Muscle of leg (tissue), 11 donors: ENCODE measurements around the gene PHIP. TPM values are rescaled to one million over a fixed set of nuclear protein-coding genes. Genes with fewer than 3 reads are reported as not detected.

Experiments
- DNase-seq: peaks from one replicate; pipeline ENCODE4 v3.0.0; 2013
- H3K27ac ChIP-seq: one replicate; pipeline ENCODE4 v1.5.1; 2013; ENCODE audit warnings: mild to moderate bottlenecking, low read length, control low read depth
- H3K27me3 ChIP-seq: one replicate; pipeline ENCODE4 v1.6.1; 2013; ENCODE audit warnings: low read length; ENCODE audit not compliant: control insufficient read depth, insufficient read depth
- H3K36me3 ChIP-seq: one replicate; pipeline ENCODE4 v1.6.1; 2013; ENCODE audit warnings: low read length; ENCODE audit not compliant: control insufficient read depth, insufficient read depth
- H3K4me1 ChIP-seq: one replicate; pipeline ENCODE4 v1.6.1; 2013; ENCODE audit warnings: low read length; ENCODE audit not compliant: control insufficient read depth, insufficient read depth
- H3K4me3 ChIP-seq: one replicate; pipeline ENCODE4 v1.5.1; 2013; ENCODE audit warnings: low read length, control low read depth
- H3K9me3 ChIP-seq: replicated peaks from 2 replicates; pipeline ENCODE4 v1.6.1; 2013; ENCODE audit warnings: low read depth, low read length; ENCODE audit not compliant: control insufficient read depth
- WGBS: methylation state at CpG from one replicate; pipeline ENCODE4 v1.1.5; 2013; ENCODE audit warnings: missing lambda C conversion rate; ENCODE audit not compliant: insufficient coverage; 5-methylcytosine and 5-hydroxymethylcytosine counted together
- polyA plus RNA-seq, 8 donors: library from polyadenylated mRNA; unstranded; fragments of 120-200 nt; gene quantifications; one replicate each; pipeline versions ENCODE4 v1.2.1 to v1.2.3, GENCODE V29; 2013; ENCODE audit warnings: inconsistent platforms in 1 of 8, low replicate concordance in 1 of 8; ENCODE audit not compliant: insufficient read length in 8 of 8, insufficient read depth in 1 of 8
- total RNA-seq: library from RNA; stranded (reverse); fragments of 120-200 nt; gene quantifications from one replicate; pipeline ENCODE4 v1.2.4, GENCODE V29; 2013

Gene PHIP
- total and polyA plus RNA-seq, 9 donors: 15.3 to 31.1 (median 24.9) TPM

- H3K4me1 ChIP-seq: no peaks in the 10 kb centered on the region
- WGBS: no CpG with 5 or more reads among the region's 1 CpG
- H3K4me3 ChIP-seq: no peak overlapping the region
- no peaks in the 10 kb centered on the region for H3K9me3 ChIP-seq
- no peaks in the 10 kb centered on the region for H3K27me3 ChIP-seq
- DNase-seq: no peak
- no peak overlapping the region for H3K27ac ChIP-seq
- H3K36me3 ChIP-seq: peaks cover 7% of the 10 kb centered on the region
These were observed 49.3 kb downstream of the PHIP start for GRCh38 chr6:79028641-79029314.

GRCh38 chr6:79011940-79012339, 66.1 kb downstream of the PHIP start:
- Histone ChIP-seq H3K36me3 (no peaks in the 10 kb centered on the region), H3K4me1 (no peaks in the 10 kb centered on the region), H3K27me3 (no peaks in the 10 kb centered on the region), H3K27ac (no peak overlapping the region), H3K9me3 (no peaks in the 10 kb centered on the region), H3K4me3 (no peak overlapping the region)
- no peak for DNase-seq

DNA sequence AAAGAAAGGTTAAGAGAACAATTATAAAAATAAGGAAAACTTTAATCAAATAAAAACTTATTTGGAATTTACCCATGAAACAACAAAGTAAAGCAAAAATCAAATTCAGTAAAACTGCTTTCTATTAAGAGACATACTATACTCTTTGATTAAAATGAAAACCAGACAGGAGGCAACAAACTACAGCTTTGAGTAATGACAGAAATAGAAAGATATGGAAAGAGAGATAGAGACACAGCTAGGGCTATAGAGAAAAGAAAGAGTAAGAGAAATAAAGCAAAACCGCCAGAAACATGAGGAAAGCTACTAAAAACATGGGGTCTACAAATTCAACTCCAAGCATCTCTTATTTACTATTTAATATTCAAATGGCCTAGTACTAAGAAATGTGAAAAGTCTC, 67.6 kb downstream of the PHIP start:
- Histone ChIP-seq H3K27ac (no peak overlapping the region), H3K9me3 (no peaks in the 10 kb centered on the region), H3K27me3 (no peaks in the 10 kb centered on the region), H3K36me3 (no peaks in the 10 kb centered on the region), H3K4me3 (no peak overlapping the region), H3K4me1 (no peaks in the 10 kb centered on the region)
- no peak for DNase-seq
- no CpG with 5 or more reads among the region's 1 CpG for WGBS

DNA sequence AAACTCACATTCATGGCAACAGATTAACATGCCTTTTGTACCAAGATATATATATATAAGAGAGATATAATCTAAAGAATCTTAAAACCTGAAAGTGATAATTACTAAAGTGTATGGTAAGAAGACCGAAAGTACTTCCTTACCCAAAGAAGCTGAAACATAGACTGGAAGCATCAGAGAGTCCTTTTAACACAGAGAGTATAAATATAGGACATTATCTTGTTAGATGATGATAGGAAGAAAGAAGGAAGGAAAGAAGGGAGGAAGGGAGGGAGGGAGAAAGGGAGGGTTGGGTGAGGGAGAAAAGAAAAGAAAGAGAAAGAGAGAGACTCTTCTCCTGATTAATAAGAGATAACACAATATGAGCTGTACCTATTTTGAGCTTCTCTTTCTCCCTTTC, 68.2 kb downstream of the PHIP start:
- WGBS: no CpG with 5 or more reads among the region's 1 CpG
- Histone ChIP-seq H3K4me1 (no peaks in the 10 kb centered on the region), H3K36me3 (no peaks in the 10 kb centered on the region), H3K9me3 (no peaks in the 10 kb centered on the region), H3K27me3 (no peaks in the 10 kb centered on the region), H3K27ac (no peak overlapping the region), H3K4me3 (no peak overlapping the region)
- DNase-seq: no peak

DNA sequence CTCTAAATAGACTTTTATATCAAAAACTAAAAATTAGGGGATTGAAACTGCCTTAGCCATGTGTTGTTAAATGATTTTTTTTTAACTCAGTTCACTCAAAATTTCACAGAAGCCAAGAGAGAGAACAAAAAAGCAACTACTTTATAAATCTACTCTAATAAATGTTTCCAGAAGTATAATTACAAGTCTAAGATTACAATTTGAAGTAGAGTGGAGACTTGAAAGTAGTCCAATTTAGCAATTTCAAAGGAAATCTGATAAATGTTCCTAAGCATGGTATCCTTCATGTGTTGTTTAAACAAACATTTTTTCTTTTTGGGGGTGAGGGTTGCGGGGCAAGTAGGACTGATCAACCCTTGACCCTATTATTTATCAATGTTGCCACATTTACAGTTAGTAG, 72.6 kb downstream of the PHIP start:
- Histone ChIP-seq H3K27me3 (no peaks in the 10 kb centered on the region), H3K9me3 (no peaks in the 10 kb centered on the region), H3K4me3 (no peak overlapping the region), H3K27ac (no peak overlapping the region), H3K4me1 (no peaks in the 10 kb centered on the region), H3K36me3 (peaks cover 14% of the 10 kb centered on the region)
- no peak for DNase-seq
- WGBS: no CpG with 5 or more reads among the region's 1 CpG

DNA sequence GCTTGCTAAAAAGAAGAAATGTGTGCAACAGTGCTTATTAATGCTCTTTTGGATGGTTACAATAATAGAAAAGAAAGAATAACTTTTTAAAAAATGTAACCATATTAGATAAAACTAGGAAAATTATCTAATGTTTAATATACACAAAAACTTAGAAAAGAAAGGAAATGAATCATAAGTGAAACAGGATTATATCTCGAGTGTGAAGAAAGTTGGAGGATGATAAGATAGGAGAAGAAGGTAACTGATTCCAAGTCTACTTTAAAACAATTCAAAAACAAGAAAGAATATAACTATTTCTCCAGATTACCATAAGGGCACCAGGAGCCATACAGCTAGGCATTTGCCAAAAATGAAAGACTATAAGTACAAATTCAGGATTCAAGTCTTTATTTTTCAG, 73.0 kb downstream of the PHIP start:
- H3K4me1 ChIP-seq: no peaks in the 10 kb centered on the region
- no peak for DNase-seq
- no peaks in the 10 kb centered on the region for H3K9me3 ChIP-seq
- H3K36me3 ChIP-seq: peaks cover 14% of the 10 kb centered on the region
- no peaks in the 10 kb centered on the region for H3K27me3 ChIP-seq
- WGBS: no CpG with 5 or more reads among the region's 1 CpG
- no peak overlapping the region for H3K4me3 ChIP-seq
- no peak overlapping the region for H3K27ac ChIP-seq

DNA sequence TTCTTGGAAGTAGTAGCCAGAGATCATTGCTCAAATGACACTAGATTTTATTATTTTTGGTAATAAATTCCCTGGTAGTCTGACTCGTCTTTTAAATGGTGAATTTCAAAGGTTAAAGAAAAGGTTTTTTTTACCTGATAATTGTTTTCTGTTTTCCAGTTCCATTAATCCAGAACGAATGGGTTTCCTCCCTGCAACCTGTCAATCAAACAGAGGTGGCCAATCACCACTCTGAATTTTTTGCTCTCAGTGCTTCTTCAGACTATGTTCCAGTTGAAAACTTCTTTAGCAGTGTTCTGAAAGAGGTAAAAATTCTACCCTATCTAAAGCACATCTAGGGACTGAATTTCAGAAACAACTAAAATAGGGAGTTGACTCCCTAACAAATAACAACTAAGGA, 73.8 kb downstream of the PHIP start:
- no peak for DNase-seq
- Histone ChIP-seq H3K27ac (no peak overlapping the region), H3K36me3 (peaks cover 14% of the 10 kb centered on the region), H3K9me3 (no peaks in the 10 kb centered on the region), H3K4me3 (no peak overlapping the region), H3K4me1 (no peaks in the 10 kb centered on the region), H3K27me3 (no peaks in the 10 kb centered on the region)
- WGBS: no CpG with 5 or more reads among the region's 2 CpGs

GRCh38 chr6:79001415-79001814, 76.6 kb downstream of the PHIP start:
- H3K4me1 ChIP-seq: no peaks in the 10 kb centered on the region
- no CpG with 5 or more reads among the region's 1 CpG for WGBS

DNA sequence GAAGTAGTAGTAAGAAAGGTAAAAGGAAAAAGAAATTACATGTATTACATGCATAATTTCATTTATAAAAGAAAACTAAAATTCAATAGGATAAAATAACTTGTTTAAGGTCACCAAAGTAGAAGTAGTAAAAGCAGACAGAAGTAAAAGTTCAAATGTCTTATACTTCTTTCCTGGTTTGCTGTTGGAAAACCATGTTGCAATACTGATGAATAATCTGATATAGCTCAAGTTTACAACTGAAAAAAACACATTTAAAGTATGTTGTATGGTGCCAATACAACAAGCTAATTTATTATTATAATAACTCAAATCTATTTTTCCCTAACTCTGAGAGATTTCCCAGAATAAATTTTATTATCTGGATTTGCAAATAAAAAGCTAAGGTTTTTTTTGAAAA, 78.3 kb downstream of the PHIP start:
- no peaks in the 10 kb centered on the region for H3K27me3 ChIP-seq
- no peaks in the 10 kb centered on the region for H3K9me3 ChIP-seq
- H3K4me3 ChIP-seq: no peak overlapping the region
- peaks cover 28% of the 10 kb centered on the region for H3K36me3 ChIP-seq
- H3K4me1 ChIP-seq: no peaks in the 10 kb centered on the region
- no peak overlapping the region for H3K27ac ChIP-seq
- DNase-seq: no peak

More at GRCh38 chr6:79001415-79001814, 76.6 kb downstream of the PHIP start:
- Histone ChIP-seq H3K27ac (no peak overlapping the region), H3K27me3 (no peaks in the 10 kb centered on the region), H3K9me3 (no peaks in the 10 kb centered on the region), H3K4me3 (no peak overlapping the region), H3K36me3 (peaks cover 20% of the 10 kb centered on the region)
- DNase-seq: no peak

DNA sequence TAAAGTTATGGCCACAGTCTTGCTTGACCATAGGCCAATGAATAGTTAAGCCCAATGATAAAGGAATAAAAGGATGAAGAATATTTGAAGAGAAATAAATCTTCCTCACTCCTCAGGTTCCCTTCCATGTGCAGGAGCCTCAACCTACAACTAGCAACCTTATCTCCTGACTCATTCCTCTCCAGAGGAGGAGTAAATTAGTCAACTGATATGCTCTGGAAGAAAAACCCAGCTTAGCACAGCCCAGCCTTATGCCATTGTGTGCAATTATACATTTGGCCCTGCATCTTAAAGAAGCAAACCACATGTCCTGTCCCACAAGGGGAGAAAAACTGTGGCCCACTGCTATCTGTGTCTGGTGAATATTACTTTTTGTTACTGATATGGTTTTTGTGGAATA, 82.1 kb downstream of the PHIP start:
- Histone ChIP-seq H3K4me1 (no peaks in the 10 kb centered on the region), H3K27ac (no peak overlapping the region), H3K36me3 (peaks cover 44% of the 10 kb centered on the region), H3K27me3 (no peaks in the 10 kb centered on the region), H3K9me3 (peaks cover 3% of the 10 kb centered on the region), H3K4me3 (no peak overlapping the region)
- no peak for DNase-seq

DNA sequence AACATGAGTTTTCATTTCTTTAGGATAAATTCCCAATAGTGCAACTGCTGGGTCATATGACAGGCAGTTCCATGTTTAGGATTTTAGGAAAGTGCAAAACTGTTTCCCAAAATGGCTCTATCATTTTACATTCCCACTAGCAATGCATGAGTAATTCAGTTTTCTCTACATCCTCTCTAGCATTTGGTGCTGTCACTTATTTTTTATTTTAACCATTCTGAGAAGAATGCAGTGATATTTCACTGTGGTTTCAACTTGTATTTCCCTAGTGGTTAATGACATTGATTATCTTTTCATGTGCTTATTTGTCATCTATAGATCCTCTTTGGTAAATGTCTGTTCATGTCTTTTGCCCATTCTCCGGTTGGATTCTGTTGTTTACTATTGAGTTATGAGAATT, 82.7 kb downstream of the PHIP start:
- no peaks in the 10 kb centered on the region for H3K4me1 ChIP-seq
- no peak overlapping the region for H3K27ac ChIP-seq
- no CpG with 5 or more reads among the region's 1 CpG for WGBS
- H3K27me3 ChIP-seq: no peaks in the 10 kb centered on the region
- DNase-seq: no peak
- peaks cover 41% of the 10 kb centered on the region for H3K36me3 ChIP-seq
- peaks cover 3% of the 10 kb centered on the region for H3K9me3 ChIP-seq
- no peak overlapping the region for H3K4me3 ChIP-seq
